ENCODE measurements around the gene PDLIM1. TPM values are rescaled to one million over a fixed set of nuclear protein-coding genes. Genes with fewer than 3 reads are reported as not detected.
A peak's percentile ranks its signal among the peaks of the same experiment; 100 is the strongest.

PDLIM1 gene
- polyA plus RNA-seq, 1 donor = 334 TPM

GRCh38 chr10:95304976-95305375 lies 14.2 kb upstream of the PDLIM1 start:
- DNase-seq = no peak
- Histone ChIP-seq H3K27me3 (ENCODE audit: control insufficient read depth, insufficient read depth, low read length) (no peaks in the 10 kb centered on the region), H3K4me3 (ENCODE audit: low read length) (no peak overlapping the region), H3K36me3 (ENCODE audit: control insufficient read depth, insufficient read depth, low read length) (no peaks in the 10 kb centered on the region), H3K27ac (ENCODE audit: low read length) (no peak overlapping the region), H3K4me1 (ENCODE audit: control insufficient read depth, insufficient read depth, low read length) (peaks cover 10% of the 10 kb centered on the region), H3K9me3 (ENCODE audit: control insufficient read depth, low read depth, low read length) (no peaks in the 10 kb centered on the region)
- WGBS (ENCODE audit: insufficient coverage, low lambda C conversion rate) = no CpG with 5 or more reads among the region's 2 CpGs

- Histone ChIP-seq H3K4me3 (ENCODE audit: low read length) (no peak overlapping the region), H3K27ac (ENCODE audit: low read length) (no peak overlapping the region), H3K4me1 (ENCODE audit: control insufficient read depth, insufficient read depth, low read length) (peaks cover 10% of the 10 kb centered on the region), H3K27me3 (ENCODE audit: control insufficient read depth, insufficient read depth, low read length) (no peaks in the 10 kb centered on the region), H3K9me3 (ENCODE audit: control insufficient read depth, low read depth, low read length) (no peaks in the 10 kb centered on the region), H3K36me3 (ENCODE audit: control insufficient read depth, insufficient read depth, low read length) (no peaks in the 10 kb centered on the region)
- no peak for DNase-seq
- WGBS (ENCODE audit: insufficient coverage, low lambda C conversion rate) = 83% methylated on average over 1 of the region's 4 CpGs
Measured at GRCh38 chr10:95304463-95304862, 13.7 kb upstream of the PDLIM1 start.

- Histone ChIP-seq H3K36me3 (ENCODE audit: control insufficient read depth, insufficient read depth, low read length) (no peaks in the 10 kb centered on the region), H3K4me3 (ENCODE audit: low read length) (no peak overlapping the region), H3K27me3 (ENCODE audit: control insufficient read depth, insufficient read depth, low read length) (no peaks in the 10 kb centered on the region), H3K9me3 (ENCODE audit: control insufficient read depth, low read depth, low read length) (no peaks in the 10 kb centered on the region), H3K27ac (ENCODE audit: low read length) (no peak overlapping the region), H3K4me1 (ENCODE audit: control insufficient read depth, insufficient read depth, low read length) (peaks cover 10% of the 10 kb centered on the region)
- WGBS (ENCODE audit: insufficient coverage, low lambda C conversion rate) = 100% methylated on average over 1 of the region's 1 CpG
- no peak for DNase-seq
Measured at GRCh38 chr10:95303950-95304349, 13.1 kb upstream of the PDLIM1 start.

GRCh38 chr10:95303535-95303934 lies 12.7 kb upstream of the PDLIM1 start:
- H3K4me1 ChIP-seq (ENCODE audit: control insufficient read depth, insufficient read depth, low read length) = peaks cover 10% of the 10 kb centered on the region
- no peaks in the 10 kb centered on the region for H3K27me3 ChIP-seq (ENCODE audit: control insufficient read depth, insufficient read depth, low read length)
- WGBS (ENCODE audit: insufficient coverage, low lambda C conversion rate) = 100% methylated on average over 3 of the region's 8 CpGs
- no peak for DNase-seq
- no peaks in the 10 kb centered on the region for H3K36me3 ChIP-seq (ENCODE audit: control insufficient read depth, insufficient read depth, low read length)
- H3K4me3 ChIP-seq (ENCODE audit: low read length) = no peak overlapping the region
- no peaks in the 10 kb centered on the region for H3K9me3 ChIP-seq (ENCODE audit: control insufficient read depth, low read depth, low read length)
- no peak overlapping the region for H3K27ac ChIP-seq (ENCODE audit: low read length)

- Histone ChIP-seq H3K36me3 (ENCODE audit: control insufficient read depth, insufficient read depth, low read length) (no peaks in the 10 kb centered on the region), H3K27me3 (ENCODE audit: control insufficient read depth, insufficient read depth, low read length) (no peaks in the 10 kb centered on the region), H3K4me1 (ENCODE audit: control insufficient read depth, insufficient read depth, low read length) (peaks cover 10% of the 10 kb centered on the region), H3K4me3 (ENCODE audit: low read length) (no peak overlapping the region), H3K9me3 (ENCODE audit: control insufficient read depth, low read depth, low read length) (no peaks in the 10 kb centered on the region), H3K27ac (ENCODE audit: low read length) (no peak overlapping the region)
- no peak for DNase-seq
- no CpG with 5 or more reads among the region's 3 CpGs for WGBS (ENCODE audit: insufficient coverage, low lambda C conversion rate)
Measured at GRCh38 chr10:95300022-95300539, 9.3 kb upstream of the PDLIM1 start.

- no peaks in the 10 kb centered on the region for H3K9me3 ChIP-seq (ENCODE audit: control insufficient read depth, low read depth, low read length)
- DNase-seq = no peak
- no peak overlapping the region for H3K27ac ChIP-seq (ENCODE audit: low read length)
- no CpG with 5 or more reads among the region's 3 CpGs for WGBS (ENCODE audit: insufficient coverage, low lambda C conversion rate)
- H3K27me3 ChIP-seq (ENCODE audit: control insufficient read depth, insufficient read depth, low read length) = no peaks in the 10 kb centered on the region
- peaks cover 14% of the 10 kb centered on the region for H3K4me1 ChIP-seq (ENCODE audit: control insufficient read depth, insufficient read depth, low read length)
- no peaks in the 10 kb centered on the region for H3K36me3 ChIP-seq (ENCODE audit: control insufficient read depth, insufficient read depth, low read length)
- H3K4me3 ChIP-seq (ENCODE audit: low read length) = no peak overlapping the region
Measured at GRCh38 chr10:95297402-95297801, 6.6 kb upstream of the PDLIM1 start.

- no peak for DNase-seq
- H3K9me3 ChIP-seq (ENCODE audit: control insufficient read depth, low read depth, low read length) = no peaks in the 10 kb centered on the region
- no CpG with 5 or more reads among the region's 4 CpGs for WGBS (ENCODE audit: insufficient coverage, low lambda C conversion rate)
- no peak overlapping the region for H3K4me3 ChIP-seq (ENCODE audit: low read length)
- H3K27ac ChIP-seq (ENCODE audit: low read length) = no peak overlapping the region
- peaks cover 14% of the 10 kb centered on the region for H3K4me1 ChIP-seq (ENCODE audit: control insufficient read depth, insufficient read depth, low read length)
- no peaks in the 10 kb centered on the region for H3K36me3 ChIP-seq (ENCODE audit: control insufficient read depth, insufficient read depth, low read length)
- H3K27me3 ChIP-seq (ENCODE audit: control insufficient read depth, insufficient read depth, low read length) = no peaks in the 10 kb centered on the region
Measured at GRCh38 chr10:95296764-95297163, 6.0 kb upstream of the PDLIM1 start.

- DNase-seq = peak in 1 of 2 donors; percentile 87
- H3K4me3 ChIP-seq (ENCODE audit: low read length) = peak overlapping the region; percentile 36
- no CpG with 5 or more reads among the region's 39 CpGs for WGBS (ENCODE audit: insufficient coverage, low lambda C conversion rate)
- H3K27ac ChIP-seq (ENCODE audit: low read length) = peak overlapping the region; percentile 73
- no peaks in the 10 kb centered on the region for H3K9me3 ChIP-seq (ENCODE audit: control insufficient read depth, low read depth, low read length)
- peaks cover 14% of the 10 kb centered on the region for H3K4me1 ChIP-seq (ENCODE audit: control insufficient read depth, insufficient read depth, low read length)
- H3K36me3 ChIP-seq (ENCODE audit: control insufficient read depth, insufficient read depth, low read length) = no peaks in the 10 kb centered on the region
- no peaks in the 10 kb centered on the region for H3K27me3 ChIP-seq (ENCODE audit: control insufficient read depth, insufficient read depth, low read length)
Measured at GRCh38 chr10:95295031-95295755, 4.4 kb upstream of the PDLIM1 start.

- Histone ChIP-seq H3K27me3 (ENCODE audit: control insufficient read depth, insufficient read depth, low read length) (no peaks in the 10 kb centered on the region), H3K9me3 (ENCODE audit: control insufficient read depth, low read depth, low read length) (no peaks in the 10 kb centered on the region), H3K27ac (ENCODE audit: low read length) (no peak overlapping the region), H3K4me3 (ENCODE audit: low read length) (no peak overlapping the region), H3K36me3 (ENCODE audit: control insufficient read depth, insufficient read depth, low read length) (no peaks in the 10 kb centered on the region), H3K4me1 (ENCODE audit: control insufficient read depth, insufficient read depth, low read length) (peaks cover 14% of the 10 kb centered on the region)
- 51% methylated on average over 2 of the region's 3 CpGs for WGBS (ENCODE audit: insufficient coverage, low lambda C conversion rate)
- DNase-seq = no peak
Measured at GRCh38 chr10:95293631-95294030, 2.8 kb upstream of the PDLIM1 start.

GRCh38 chr10:95291365-95292039 lies 699 bp upstream of the PDLIM1 start:
- peak overlapping the region; percentile 50 for H3K27ac ChIP-seq (ENCODE audit: low read length)

More at GRCh38 chr10:95291365-95292039, 699 bp upstream of the PDLIM1 start:
- WGBS (ENCODE audit: insufficient coverage, low lambda C conversion rate) = no CpG with 5 or more reads among the region's 19 CpGs
- no peak for DNase-seq
- Histone ChIP-seq H3K4me3 (ENCODE audit: low read length) (peak overlapping the region; percentile 56), H3K9me3 (ENCODE audit: control insufficient read depth, low read depth, low read length) (no peaks in the 10 kb centered on the region), H3K4me1 (ENCODE audit: control insufficient read depth, insufficient read depth, low read length) (peaks cover 30% of the 10 kb centered on the region), H3K36me3 (ENCODE audit: control insufficient read depth, insufficient read depth, low read length) (peaks cover 3% of the 10 kb centered on the region), H3K27me3 (ENCODE audit: control insufficient read depth, insufficient read depth, low read length) (no peaks in the 10 kb centered on the region)
